GM23248 (cell line): ENCODE measurements around the gene AIRE.

Experiments used
- EZH2 ChIP-seq: fragments of 200-600 bp; sonication (generic); IDR thresholded peaks from 2 replicates; pipeline ENCODE4 v1.6.1; 2018; ENCODE audit warnings: antibody characterized with exemption, mild to moderate bottlenecking; ENCODE audit not compliant: insufficient read depth, poor library complexity, severe bottlenecking
- EZH2phosphoT487 ChIP-seq: fragments of 200-600 bp; sonication (generic); IDR thresholded peaks from 2 replicates; pipeline ENCODE4 v1.6.1; 2018; ENCODE audit warnings: antibody characterized with exemption, moderate library complexity, mild to moderate bottlenecking, low read depth; ENCODE audit not compliant: insufficient read depth

DNA sequence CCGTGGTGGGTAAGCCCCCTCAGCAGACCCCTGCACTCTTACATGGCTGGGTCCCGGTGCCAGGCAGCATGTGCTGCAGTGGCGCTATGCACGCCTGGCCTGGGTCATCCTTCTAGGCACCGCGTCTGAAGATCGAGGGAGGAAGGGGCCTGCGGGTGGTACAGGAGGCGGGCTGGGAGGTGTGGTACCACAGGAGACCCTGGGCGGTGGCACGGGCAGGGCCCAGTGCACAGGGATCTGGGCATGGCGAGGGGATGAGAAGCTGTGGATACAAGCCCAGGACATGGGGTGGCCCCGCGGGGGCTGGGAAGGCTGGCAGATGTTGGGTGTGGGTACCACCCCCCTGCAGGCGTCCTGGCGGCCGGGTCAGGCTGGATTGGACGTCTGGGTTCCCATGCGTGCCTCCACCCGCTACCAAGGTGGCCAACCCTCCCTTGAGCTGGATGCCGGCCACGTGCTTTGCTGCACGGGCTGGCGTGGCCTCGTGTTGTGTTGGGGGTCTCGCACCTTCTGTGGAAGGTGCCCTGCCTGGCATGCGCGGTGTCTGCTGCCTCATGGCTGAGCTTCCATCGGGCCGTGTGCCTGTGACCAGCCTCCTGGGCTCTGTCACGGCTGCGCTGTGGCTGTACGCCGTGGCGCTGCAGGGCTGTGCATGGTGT is 33.9 kb downstream of the AIRE start:
- TF ChIP-seq EZH2 (no peak), EZH2phosphoT487 (no peak)
